ENCODE measurements around the gene MAB21L4.

Gene MAB21L4

DNA sequence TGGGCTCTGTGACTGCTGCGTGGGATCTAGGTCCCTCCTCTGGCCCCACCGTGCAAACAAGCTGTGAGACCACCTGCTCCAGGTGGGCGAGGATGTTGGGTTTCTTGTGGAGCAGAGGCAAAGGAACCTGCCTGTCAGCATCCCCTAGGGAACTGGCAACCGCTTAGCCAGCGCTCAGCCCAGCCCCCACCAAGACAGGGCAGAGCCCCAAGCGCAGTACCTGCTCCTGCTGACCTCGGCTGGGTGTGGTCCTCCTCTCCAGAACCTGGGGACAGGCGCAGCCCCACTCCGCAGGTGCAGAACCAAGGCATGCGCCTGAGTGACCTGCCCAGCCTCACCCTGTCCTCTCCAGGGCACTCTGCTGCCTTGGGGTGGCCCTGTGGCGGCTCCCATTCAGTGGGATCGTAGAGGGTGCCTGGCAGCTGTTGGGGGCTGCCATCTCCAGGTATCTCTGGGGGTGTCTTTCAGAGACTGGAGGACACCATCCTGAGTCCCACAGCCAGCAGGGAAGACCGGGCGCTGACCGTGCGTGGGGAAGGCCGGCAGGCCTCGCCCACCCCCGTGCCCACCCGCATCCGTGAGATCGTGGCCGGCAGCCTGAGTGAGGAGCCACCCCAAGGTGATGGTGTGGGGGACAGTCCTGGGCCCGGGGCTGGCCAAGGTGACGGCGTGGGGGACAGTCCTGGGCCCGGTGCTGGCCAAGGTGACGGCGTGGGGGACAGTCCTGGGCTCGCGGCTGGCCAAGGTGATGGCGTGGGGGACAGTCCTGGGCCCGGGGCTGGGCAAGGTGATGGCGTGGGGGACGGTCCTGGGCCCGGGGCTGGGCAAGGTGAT lies 22.5 kb upstream of the MAB21L4 start:
- H3K4me3 ChIP-seq (ENCODE audit: low read depth, low read length), result no peak overlapping the region
- TF ChIP-seq, protein P1, sequence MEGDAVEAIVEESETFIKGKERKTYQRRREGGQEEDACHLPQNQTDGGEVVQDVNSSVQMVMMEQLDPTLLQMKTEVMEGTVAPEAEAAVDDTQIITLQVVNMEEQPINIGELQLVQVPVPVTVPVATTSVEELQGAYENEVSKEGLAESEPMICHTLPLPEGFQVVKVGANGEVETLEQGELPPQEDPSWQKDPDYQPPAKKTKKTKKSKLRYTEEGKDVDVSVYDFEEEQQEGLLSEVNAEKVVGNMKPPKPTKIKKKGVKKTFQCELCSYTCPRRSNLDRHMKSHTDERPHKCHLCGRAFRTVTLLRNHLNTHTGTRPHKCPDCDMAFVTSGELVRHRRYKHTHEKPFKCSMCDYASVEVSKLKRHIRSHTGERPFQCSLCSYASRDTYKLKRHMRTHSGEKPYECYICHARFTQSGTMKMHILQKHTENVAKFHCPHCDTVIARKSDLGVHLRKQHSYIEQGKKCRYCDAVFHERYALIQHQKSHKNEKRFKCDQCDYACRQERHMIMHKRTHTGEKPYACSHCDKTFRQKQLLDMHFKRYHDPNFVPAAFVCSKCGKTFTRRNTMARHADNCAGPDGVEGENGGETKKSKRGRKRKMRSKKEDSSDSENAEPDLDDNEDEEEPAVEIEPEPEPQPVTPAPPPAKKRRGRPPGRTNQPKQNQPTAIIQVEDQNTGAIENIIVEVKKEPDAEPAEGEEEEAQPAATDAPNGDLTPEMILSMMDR (IDR thresholded peaks at IDR 0.05; ENCODE audit: low read depth, low read length), result no peak

- TF ChIP-seq, protein P1 (IDR thresholded peaks at IDR 0.05; ENCODE audit: low read depth, low read length), result no peak
- no peak overlapping the region for H3K4me3 ChIP-seq (ENCODE audit: low read depth, low read length)
Observed at GRCh38 chr2:240917684-240918257, 21.8 kb upstream of the MAB21L4 start.

DNA sequence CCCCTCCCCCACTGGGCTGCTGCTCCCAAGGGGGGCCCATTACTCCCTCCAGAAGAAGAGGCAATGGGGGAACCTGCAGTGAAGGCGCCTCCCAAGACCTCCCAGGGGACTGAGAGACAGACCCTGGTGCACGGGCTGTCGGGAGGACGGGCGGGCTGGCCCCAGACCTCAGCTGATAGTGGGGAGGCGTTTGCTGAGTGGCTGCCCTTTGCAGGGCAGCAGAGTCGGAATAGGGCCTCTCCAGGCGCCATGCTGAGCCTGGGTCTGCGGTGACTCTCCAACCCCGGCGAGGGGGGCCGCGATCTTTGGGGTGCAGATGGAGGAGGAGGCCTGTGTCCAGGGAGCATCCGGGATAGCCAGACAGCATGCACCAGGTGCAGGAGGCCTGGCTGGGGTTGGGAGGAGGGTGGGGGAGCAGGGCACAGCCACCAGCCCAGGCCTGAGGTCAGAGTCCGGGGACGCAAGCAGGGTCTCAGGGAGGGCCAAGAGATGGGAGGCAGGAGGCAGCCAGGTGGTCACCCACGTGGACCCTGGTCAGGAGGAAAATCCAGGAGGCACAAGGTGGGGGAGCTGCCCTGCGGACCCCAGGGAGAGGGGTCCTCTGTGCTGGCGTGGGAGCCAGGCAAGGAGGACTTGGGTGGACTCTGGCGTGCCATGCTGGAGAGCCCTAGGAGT lies 21.2 kb upstream of the MAB21L4 start:
- TF ChIP-seq, protein P1 (IDR thresholded peaks at IDR 0.05; ENCODE audit: low read depth, low read length), result no peak
- H3K4me3 ChIP-seq (ENCODE audit: low read depth, low read length), result no peak overlapping the region

- TF ChIP-seq, protein P1 (IDR thresholded peaks at IDR 0.05; ENCODE audit: low read depth, low read length), result no peak
- H3K4me3 ChIP-seq (ENCODE audit: low read depth, low read length), result no peak overlapping the region
Observed at GRCh38 chr2:240916571-240917008, 20.6 kb upstream of the MAB21L4 start.

DNA sequence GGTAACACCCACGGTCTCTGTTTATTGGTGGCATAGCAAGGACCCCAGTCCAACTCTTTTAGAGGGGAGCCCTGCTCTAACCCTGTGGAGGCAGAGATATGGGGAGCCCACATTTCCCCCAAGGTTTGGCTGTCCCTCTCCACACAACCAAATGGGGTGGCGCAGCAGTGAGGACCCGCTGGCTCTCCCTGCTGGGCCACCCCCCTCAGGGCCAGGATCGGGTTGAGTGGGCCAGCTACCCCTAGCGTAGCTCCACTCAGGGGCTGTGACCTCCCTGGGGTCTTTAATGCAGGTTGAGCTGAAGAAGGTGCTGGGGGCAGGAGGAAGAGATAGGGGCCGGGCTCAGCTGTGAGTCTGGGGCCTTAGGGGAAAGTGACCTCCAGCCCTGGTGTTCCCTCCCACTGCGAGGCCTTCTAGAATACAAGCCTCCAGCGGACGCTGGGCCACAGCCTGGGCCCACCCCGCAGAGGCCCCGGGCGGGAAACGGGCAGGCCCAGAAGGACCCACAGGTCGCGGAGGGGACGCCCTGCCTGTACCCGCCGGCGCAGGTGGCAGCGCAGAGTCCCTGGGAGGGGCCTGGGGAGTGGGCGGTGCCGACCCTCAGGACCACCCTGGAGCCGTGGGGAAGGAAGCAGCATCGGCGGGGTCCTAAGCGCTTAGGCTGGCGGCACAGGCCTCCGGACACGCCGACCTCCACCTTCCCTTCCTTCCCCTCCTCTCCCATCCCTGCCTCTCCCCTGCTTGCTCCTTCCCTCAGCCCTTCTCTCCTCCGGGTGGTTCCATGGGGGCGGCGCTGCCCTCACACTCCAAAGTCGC lies 19.8 kb upstream of the MAB21L4 start:
- TF ChIP-seq, protein P1 (IDR thresholded peaks at IDR 0.05; ENCODE audit: low read depth, low read length), result no peak
- H3K4me3 ChIP-seq (ENCODE audit: low read depth, low read length), result no peak overlapping the region

DNA sequence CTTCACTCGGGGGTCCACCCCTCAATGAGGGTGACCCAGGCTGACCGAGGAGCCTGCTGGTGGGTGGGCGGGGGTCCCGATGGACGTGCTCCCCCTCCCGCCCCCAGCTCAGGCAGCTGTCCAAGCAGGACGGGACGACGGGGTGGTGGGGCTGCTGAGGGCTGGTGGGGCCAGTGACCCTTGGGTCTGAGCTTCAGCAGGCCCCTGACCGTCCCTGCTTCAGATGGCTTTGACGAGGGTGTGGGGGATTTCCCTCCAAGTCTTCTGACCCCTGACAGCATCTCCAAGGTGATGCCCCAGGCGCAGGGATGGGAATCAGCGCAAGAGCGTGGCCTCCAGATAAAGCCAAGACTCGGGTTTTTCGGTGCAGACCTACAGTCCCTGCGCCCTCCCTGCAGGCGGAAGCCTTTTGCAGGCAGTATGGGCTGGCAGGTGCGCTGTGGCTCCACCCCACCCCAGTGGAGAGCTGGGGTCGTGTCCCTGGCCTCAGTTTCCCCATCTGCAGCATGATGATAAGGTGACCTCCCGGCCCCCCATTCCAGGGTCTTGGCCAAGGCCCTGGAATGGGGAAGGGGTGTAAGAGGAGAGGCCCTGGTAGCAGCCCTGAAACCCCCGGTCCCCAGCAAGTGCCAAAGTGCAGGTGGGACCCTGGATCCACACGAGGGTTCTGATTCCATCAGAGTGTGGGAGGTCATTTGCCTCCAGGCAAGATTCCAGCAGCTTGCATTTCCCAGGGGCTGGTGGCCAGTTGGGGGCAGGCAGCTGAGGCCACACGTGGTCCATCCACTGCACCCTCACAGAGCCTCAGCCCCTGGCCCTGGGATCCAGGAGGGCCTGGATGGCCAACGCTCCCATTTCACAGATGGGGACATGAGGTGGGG lies 18.9 kb upstream of the MAB21L4 start:
- TF ChIP-seq, protein P1 (IDR thresholded peaks at IDR 0.05; ENCODE audit: low read depth, low read length), result no peak
- H3K4me3 ChIP-seq (ENCODE audit: low read depth, low read length), result no peak overlapping the region

Data from WI38 (cell line).